Stimulated activated CD4-positive, alpha-beta T cell treated with anti-CD3 and anti-CD28 coated beads, Interleukin-1b, Interleukin-23, amount 100 ng/mL, for 1 hour (primary cell): ENCODE data around the gene DDHD1.

ENCODE experiments used
- DNase-seq, 2 donors: peaks; one replicate each; pipeline ENCODE4 v3.0.0-alpha.2; 2020; ENCODE audit warnings: low read depth in 2 of 2

The DDHD1 gene

DNA sequence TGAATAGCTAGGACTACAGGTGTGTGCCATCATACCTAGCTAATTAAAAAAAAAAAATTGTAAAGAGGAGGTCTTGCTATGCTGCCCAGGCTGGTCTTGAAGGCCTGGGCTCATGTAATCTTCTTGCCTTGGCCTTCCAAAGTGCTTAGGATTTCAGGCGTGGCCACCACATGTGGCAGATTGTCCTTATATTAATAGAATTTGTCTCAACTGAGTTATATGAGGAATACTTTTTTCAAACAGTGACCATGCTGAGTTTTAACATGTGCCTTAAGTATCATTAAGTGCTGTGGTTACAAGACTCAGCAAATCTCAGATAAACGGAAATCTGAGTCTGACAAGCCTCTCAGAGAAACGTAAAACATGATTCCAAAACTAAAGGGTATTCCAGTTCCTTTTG, 119.1 kb downstream of the DDHD1 start:
- no peak for DNase-seq

DNA sequence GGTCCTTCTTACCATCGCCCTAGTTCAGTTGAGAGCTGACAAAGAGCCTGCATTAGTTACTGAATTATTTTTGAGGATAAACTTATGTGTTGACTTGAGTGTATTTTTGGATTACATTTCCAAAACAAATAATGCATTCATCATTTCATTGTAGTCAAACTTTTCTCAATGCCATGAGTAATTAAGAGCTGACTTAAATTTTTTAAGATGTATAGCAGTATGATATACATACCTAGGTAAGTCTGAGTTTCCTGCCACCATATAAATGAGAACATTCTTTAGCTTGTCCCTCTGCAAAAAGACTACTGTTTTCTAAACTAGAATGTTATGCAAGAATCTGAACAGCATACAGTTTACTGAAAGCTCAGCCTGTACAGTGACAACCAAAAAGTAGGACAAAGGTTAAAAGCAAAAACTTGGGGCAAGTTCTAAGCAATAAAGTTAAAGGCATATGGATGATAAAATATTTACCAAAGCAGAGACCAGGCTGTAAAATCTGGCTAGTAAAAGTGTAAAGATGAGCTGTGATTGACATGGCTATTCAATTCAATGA, 120.2 kb downstream of the DDHD1 start:
- no peak for DNase-seq

DNA sequence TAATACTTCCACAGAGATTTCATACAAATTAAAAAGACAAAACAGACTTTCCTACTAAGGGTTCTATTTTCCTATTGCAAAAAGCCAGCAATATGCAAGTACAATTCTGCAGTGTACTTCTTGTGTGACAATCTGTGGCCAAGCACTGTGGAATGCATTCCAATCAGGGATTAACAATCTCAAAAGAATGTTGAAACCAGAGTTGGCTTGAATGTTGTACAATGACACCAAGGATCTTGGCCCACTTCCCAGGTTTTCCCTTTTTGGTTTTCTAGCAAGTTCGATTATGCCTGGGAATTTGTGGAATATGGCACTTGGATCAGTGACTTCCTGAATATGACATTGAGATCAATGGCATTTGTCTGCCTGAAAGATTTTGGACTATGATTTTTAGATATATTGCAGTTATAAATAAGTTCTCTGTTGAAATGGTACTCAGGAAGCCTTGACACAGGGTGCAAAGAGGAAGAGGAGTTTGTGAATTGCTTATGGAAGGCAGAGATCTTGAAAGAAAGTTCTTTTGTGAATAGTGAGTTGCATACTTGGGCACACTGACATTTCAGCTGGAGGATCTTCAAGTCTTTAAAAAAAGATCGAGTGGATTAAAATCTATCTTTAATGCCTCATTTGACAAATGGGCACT, 120.8 kb downstream of the DDHD1 start:
- no peak for DNase-seq

DNA sequence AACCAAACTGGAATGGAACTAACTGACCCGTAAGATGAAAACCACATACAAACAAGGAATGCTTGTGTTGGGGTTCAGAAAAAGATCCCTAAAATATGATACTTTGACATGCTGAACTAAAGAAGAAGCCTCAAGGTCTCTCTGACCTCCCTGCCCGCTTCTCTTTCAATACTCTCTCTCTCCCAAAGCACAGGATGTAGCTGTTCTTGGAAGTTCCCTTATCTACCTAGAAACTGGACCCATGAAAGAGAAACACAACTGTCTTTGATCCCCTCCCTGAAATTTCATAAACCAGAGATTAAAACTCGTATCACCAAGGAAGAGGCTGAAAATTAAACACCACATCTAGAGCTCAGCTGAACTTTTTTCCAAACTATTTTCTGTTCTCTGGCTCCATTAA, 125.6 kb downstream of the DDHD1 start:
- no peak for DNase-seq

GRCh38 chr14:53027041-53027440, 126.1 kb downstream of the DDHD1 start:
- DNase-seq, result no peak

DNA sequence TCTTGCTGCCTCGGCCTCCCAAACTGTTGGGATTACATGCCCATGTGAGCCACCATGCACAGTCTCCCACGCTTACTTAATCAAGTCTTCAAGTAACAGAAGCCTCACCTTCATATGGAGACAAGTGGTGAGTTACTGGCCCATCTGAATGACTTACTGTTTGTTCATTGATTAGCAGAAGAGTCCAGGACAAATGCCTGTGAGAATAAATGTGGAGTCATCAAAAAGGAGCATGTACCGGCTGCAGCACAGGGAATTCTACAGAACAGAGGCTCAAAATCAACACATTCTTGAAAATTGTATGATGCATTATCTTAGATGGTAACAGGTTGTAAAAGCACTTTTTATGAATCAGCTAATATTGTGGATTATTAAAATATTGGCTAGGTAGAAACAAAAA, 129.8 kb downstream of the DDHD1 start:
- no peak for DNase-seq

GRCh38 chr14:53022593-53022992, 130.5 kb downstream of the DDHD1 start:
- no peak for DNase-seq

DNA sequence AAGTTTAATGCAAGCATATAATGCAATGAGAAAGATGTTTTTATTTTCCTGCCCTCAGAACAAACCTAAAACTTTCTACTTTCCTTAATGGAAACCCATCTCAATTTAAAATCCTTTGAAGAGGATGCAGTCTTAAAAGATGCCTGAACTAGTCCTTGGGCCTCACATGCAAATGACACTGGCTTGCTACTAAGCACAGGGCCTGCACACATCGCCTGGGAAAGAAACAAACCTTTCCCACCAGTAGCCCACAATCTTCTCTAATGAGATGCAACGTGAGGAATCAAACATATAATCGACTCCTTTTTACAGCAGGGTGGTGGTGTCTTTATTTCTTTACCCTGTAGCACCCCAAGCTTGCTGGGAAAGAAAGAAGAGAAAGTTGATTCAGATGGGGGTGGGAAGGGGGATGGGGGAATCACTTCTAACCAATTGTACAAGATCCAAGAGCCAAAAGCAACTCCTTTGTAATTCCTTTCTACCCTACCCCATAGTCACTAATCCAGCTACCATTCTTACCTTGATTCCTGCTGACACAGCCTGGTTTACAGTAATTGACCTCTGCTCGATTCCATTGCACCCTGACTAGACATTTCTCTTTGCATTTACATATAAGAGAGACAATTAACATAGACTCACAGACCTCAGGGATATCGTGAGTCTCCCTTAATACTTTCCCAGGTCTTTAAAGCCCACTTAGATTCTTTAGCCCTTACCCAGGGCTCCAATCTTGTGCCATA, 132.8 kb downstream of the DDHD1 start:
- no peak for DNase-seq

DNA sequence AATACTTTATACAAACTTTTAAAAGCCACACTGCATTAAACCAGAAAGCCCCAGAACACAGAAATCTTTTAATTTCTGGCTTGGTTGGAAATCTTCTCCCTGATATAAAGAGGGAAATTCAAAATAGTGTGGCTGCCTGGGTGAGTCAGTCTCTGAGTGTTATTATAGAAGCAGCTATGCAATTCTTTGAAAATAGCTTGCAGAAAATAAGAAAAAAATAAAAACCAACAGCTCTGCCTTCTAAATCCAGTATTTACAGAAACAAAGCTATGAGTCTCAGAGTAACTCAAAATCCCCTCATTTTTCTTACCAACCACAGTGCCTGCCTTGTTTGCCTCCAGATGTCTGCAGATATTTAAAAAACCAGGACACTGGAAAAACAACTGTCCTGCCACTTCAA, 133.7 kb downstream of the DDHD1 start:
- DNase-seq, result no peak

- DNase-seq, result no peak
Measured at GRCh38 chr14:53017837-53018236, 135.3 kb downstream of the DDHD1 start.

DNA sequence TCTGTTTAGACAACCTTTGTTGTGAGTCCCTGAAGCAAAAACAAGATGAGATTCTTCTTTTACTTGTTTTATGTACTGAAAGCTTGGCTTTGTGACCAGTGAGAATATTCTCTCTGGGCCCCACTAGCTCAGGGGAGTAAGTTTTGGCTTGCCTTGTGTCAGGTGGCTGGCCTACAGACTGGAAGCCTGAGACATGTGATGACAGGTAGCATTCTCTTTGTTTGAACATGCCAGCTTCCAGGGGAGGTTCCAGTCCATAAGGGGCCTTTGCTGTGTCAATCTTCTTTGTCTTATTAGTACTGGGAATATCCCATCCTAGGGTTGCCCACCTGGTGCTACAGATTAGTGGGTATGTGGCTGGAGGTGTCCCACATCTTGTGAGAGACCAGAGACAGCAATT, 136.2 kb downstream of the DDHD1 start:
- DNase-seq, result no peak

DNA sequence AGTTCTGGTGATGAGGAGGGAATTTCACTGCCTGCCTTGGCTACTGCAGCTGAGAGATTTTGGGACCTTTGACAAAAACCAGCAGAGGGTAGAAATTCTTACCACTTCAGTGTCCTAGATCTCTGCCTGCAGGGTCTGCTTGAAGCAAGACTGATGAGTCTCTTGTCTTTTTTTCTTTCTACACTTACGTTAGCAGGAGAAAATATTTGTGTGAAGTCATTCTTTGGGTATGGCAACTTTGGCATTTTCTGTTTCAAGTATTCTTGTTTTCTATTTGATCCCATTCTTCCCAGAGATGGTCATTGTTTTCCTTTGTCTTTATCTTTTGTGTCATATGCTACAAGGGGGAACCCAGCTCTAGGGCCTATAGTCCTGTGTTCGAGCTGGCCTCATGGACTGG, 136.6 kb downstream of the DDHD1 start:
- no peak for DNase-seq

DNA sequence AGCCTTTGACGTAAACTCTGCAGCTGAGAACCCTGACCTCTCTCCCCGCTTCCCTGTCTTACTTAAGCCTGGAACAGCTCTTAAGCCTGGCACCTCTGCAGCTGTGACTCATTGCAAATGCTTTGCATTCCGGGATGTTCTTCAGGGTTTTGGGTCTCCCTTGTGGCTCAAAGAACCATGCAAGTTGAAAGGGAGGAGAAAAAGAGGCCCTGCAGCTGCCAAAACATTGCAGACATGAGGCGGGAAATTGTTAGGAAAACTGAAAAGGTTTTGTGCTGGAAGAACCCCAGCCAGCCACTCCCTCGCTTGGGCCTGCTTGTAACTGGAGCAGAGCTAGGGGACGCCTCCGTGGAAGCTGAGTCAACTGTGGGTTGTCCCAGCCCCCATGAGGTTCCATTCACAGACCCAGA, 142.1 kb downstream of the DDHD1 start:
- DNase-seq, result no peak

- no peak for DNase-seq
Measured at GRCh38 chr14:53010193-53011040, 142.7 kb downstream of the DDHD1 start.

GRCh38 chr14:53006931-53007562, 146.1 kb downstream of the DDHD1 start:
- DNase-seq, result no peak

DNA sequence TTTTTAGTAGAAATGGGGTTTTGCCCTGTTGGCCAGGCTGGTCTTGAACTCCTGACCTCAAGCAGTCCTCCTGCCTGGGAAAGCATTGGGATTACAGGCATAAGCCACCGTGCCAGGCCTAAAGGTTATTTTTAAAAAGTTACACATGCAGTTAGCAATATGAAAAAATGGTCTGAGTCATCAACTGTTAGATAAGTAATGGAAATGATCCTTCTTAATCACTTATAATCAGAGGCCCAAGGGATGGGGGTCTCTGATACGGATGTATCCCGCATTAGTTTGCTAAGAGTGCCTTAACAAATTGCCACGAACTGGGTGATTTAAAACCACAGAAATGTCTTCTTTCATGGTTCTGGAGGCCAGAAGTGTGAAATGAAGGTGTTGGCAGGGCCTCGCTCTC, 148.1 kb downstream of the DDHD1 start:
- no peak for DNase-seq

GRCh38 chr14:53003776-53004175, 149.3 kb downstream of the DDHD1 start:
- no peak for DNase-seq

- no peak for DNase-seq
Measured at GRCh38 chr14:53002576-53002975, 150.5 kb downstream of the DDHD1 start.

GRCh38 chr14:53001787-53002378, 151.2 kb downstream of the DDHD1 start:
- no peak for DNase-seq

GRCh38 chr14:52998376-52999015, 154.6 kb downstream of the DDHD1 start:
- no peak for DNase-seq

DNA sequence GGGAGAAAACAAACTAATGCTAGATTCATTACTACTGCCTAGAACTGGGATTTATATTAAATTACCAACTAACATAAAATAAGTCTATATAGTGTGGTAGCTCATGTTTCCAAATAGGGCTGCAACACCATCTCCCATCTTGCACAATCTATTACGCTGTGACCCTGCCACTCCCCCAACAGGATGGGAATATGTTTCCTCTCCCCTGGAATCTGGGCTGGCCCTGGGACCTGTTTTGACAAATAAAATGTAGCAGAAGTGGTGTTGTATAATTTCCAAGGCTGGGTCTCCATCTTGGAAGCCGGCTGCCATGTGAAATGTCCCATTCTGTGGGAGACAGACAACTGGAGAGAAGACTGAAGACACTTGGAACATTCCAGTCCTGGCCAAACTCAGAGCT, 156.6 kb downstream of the DDHD1 start:
- DNase-seq, result no peak
